C4-2B (cell line): ENCODE measurements around the gene SETD6.

Experiments used
- ZFX ChIP-seq: fragments of 450-650 bp; IDR thresholded peaks from 2 replicates; pipeline ENCODE4 v1.6.1; 2017
- TF ChIP-seq, protein P1 (sequence below): fragments of 450-650 bp; conservative IDR thresholded peaks from 2 replicates; pipeline ENCODE4 v1.5.1; 2017; ENCODE audit warnings: mild to moderate bottlenecking

DNA sequence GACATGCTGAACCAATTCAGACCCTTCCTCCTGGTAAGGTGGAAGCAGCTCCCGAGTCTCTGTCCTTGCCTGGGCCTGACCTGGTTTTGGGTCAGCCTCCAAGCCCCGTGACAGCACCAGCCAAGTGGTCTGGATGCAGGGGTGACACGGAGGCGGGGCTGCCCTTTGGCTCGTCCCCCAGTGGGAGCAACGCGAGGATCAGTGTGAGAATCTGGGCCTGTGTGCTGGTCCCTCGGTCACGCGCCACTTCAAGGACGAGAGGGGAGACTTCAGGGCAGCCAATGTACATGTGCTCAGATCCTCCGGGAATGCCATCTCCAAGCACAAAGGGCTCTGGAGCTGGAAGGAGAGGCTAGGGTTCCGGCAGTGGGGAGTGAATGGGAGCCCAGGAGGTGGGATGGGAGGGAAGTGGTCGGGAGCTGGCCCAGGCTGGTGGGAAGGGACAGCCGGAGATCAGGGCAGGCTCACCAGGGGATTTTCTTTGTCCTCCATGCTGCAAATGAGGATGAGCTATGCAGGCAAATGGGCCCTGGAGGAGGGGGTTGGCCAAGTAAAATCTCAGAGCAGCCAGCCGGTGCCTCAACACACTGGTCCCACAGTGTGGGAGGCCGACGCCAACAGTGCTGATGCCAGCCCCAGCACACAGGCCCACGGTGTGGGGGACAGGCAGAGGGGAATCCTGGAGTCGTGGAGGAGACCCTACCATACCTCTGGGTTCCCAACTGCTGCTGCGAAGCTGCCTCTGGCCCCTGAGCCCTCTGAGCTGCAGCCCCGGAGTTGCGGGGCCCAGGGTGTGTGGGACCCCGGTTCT is 19.6 kb upstream of the SETD6 start:
- TF ChIP-seq, protein P1, sequence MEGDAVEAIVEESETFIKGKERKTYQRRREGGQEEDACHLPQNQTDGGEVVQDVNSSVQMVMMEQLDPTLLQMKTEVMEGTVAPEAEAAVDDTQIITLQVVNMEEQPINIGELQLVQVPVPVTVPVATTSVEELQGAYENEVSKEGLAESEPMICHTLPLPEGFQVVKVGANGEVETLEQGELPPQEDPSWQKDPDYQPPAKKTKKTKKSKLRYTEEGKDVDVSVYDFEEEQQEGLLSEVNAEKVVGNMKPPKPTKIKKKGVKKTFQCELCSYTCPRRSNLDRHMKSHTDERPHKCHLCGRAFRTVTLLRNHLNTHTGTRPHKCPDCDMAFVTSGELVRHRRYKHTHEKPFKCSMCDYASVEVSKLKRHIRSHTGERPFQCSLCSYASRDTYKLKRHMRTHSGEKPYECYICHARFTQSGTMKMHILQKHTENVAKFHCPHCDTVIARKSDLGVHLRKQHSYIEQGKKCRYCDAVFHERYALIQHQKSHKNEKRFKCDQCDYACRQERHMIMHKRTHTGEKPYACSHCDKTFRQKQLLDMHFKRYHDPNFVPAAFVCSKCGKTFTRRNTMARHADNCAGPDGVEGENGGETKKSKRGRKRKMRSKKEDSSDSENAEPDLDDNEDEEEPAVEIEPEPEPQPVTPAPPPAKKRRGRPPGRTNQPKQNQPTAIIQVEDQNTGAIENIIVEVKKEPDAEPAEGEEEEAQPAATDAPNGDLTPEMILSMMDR: no peak
- TF ChIP-seq ZFX: no peak
